Stimulated activated CD8-positive, alpha-beta memory T cell treated with anti-CD3 and anti-CD28 coated beads, Interleukin-15, amount 100 ng/mL, for 1 hour (primary cell): ENCODE measurements around the gene GPR146.

Experiments used
- DNase-seq: peaks from one replicate; pipeline ENCODE4 v3.0.0-alpha.2; 2020; ENCODE audit warnings: low read depth

The GPR146 gene

GRCh38 chr7:1093916-1094508 is 49.7 kb downstream of the GPR146 start:
- DNase-seq, result no peak

GRCh38 chr7:1094870-1095269 is 50.5 kb downstream of the GPR146 start:
- no peak for DNase-seq

- no peak for DNase-seq
Observed at GRCh38 chr7:1095621-1096155, 51.3 kb downstream of the GPR146 start.

- no peak for DNase-seq
Observed at GRCh38 chr7:1096156-1097119, 52.1 kb downstream of the GPR146 start.

- no peak for DNase-seq
Observed at GRCh38 chr7:1097120-1097504, 52.8 kb downstream of the GPR146 start.

- no peak for DNase-seq
Observed at GRCh38 chr7:1098243-1099153, 54.2 kb downstream of the GPR146 start.

- DNase-seq, result no peak
Observed at GRCh38 chr7:1099154-1099542, 54.8 kb downstream of the GPR146 start.

- no peak for DNase-seq
Observed at GRCh38 chr7:1099637-1100036, 55.3 kb downstream of the GPR146 start.

GRCh38 chr7:1100386-1100785 is 56.0 kb downstream of the GPR146 start:
- no peak for DNase-seq

GRCh38 chr7:1100834-1101562 is 56.7 kb downstream of the GPR146 start:
- DNase-seq, result no peak

- DNase-seq, result no peak
Observed at GRCh38 chr7:1101563-1102431, 57.5 kb downstream of the GPR146 start.

GRCh38 chr7:1103009-1103788 is 58.9 kb downstream of the GPR146 start:
- DNase-seq, result no peak

- no peak for DNase-seq
Observed at GRCh38 chr7:1103789-1104515, 59.6 kb downstream of the GPR146 start.

GRCh38 chr7:1104516-1105179 is 60.3 kb downstream of the GPR146 start:
- no peak for DNase-seq

GRCh38 chr7:1105189-1105588 is 60.8 kb downstream of the GPR146 start:
- no peak for DNase-seq

GRCh38 chr7:1106063-1106792 is 61.9 kb downstream of the GPR146 start:
- no peak for DNase-seq

GRCh38 chr7:1106793-1107421 is 62.6 kb downstream of the GPR146 start:
- no peak for DNase-seq
